ES-I3 (cell line): ENCODE data around the gene PRUNE2.

ENCODE experiments used
- H3K36me3 ChIP-seq: 2 replicates; pipeline ENCODE4 v1.6.1; 2013; ENCODE audit warnings: mild to moderate bottlenecking, low read length, control low read depth, moderate library complexity; ENCODE audit not compliant: insufficient read depth
- H3K4me1 ChIP-seq: 2 replicates; pipeline ENCODE4 v1.6.1; 2013; ENCODE audit warnings: mild to moderate bottlenecking, control low read depth, low read length; ENCODE audit not compliant: insufficient read depth
- H3K9ac ChIP-seq: 2 replicates; pipeline ENCODE4 v1.6.1; 2013; ENCODE audit warnings: low read depth, mild to moderate bottlenecking, low read length, moderate library complexity
- H3K9me3 ChIP-seq: 2 replicates; pipeline ENCODE4 v1.6.1; 2013; ENCODE audit warnings: mild to moderate bottlenecking, low read length, moderate library complexity; ENCODE audit not compliant: control insufficient read depth, insufficient read depth

Gene PRUNE2

GRCh38 chr9:76741524-76741923 is 164.4 kb downstream of the PRUNE2 start:
- H3K4me1 ChIP-seq: no peaks in the 10 kb centered on the region
- no peak overlapping the region for H3K9ac ChIP-seq
- H3K9me3 ChIP-seq: peaks cover 10% of the 10 kb centered on the region
- H3K36me3 ChIP-seq: no peaks in the 10 kb centered on the region

GRCh38 chr9:76738402-76738801 is 167.5 kb downstream of the PRUNE2 start:
- no peaks in the 10 kb centered on the region for H3K4me1 ChIP-seq
- peaks cover 6% of the 10 kb centered on the region for H3K9me3 ChIP-seq
- no peak overlapping the region for H3K9ac ChIP-seq
- H3K36me3 ChIP-seq: no peaks in the 10 kb centered on the region

GRCh38 chr9:76737154-76737902 is 168.6 kb downstream of the PRUNE2 start:
- Histone ChIP-seq H3K36me3 (no peaks in the 10 kb centered on the region), H3K4me1 (no peaks in the 10 kb centered on the region), H3K9ac (no peak overlapping the region), H3K9me3 (no peaks in the 10 kb centered on the region)

GRCh38 chr9:76734716-76735115 is 171.2 kb downstream of the PRUNE2 start:
- H3K9ac ChIP-seq: no peak overlapping the region
- H3K9me3 ChIP-seq: no peaks in the 10 kb centered on the region
- no peaks in the 10 kb centered on the region for H3K36me3 ChIP-seq
- H3K4me1 ChIP-seq: no peaks in the 10 kb centered on the region

- H3K9ac ChIP-seq: no peak overlapping the region
- H3K36me3 ChIP-seq: no peaks in the 10 kb centered on the region
- H3K4me1 ChIP-seq: no peaks in the 10 kb centered on the region
- H3K9me3 ChIP-seq: no peaks in the 10 kb centered on the region
Observed at GRCh38 chr9:76733096-76733495, 172.8 kb downstream of the PRUNE2 start.

- Histone ChIP-seq H3K9ac (no peak overlapping the region), H3K9me3 (no peaks in the 10 kb centered on the region), H3K36me3 (no peaks in the 10 kb centered on the region), H3K4me1 (no peaks in the 10 kb centered on the region)
Observed at GRCh38 chr9:76732341-76732958, 173.5 kb downstream of the PRUNE2 start.

- H3K9ac ChIP-seq: no peak overlapping the region
- H3K4me1 ChIP-seq: no peaks in the 10 kb centered on the region
- no peaks in the 10 kb centered on the region for H3K36me3 ChIP-seq
- no peaks in the 10 kb centered on the region for H3K9me3 ChIP-seq
Observed at GRCh38 chr9:76730801-76731200, 175.1 kb downstream of the PRUNE2 start.

- Histone ChIP-seq H3K4me1 (no peaks in the 10 kb centered on the region), H3K9ac (no peak overlapping the region), H3K36me3 (no peaks in the 10 kb centered on the region), H3K9me3 (no peaks in the 10 kb centered on the region)
Observed at GRCh38 chr9:76729980-76730737, 175.8 kb downstream of the PRUNE2 start.

GRCh38 chr9:76729116-76729515 is 176.8 kb downstream of the PRUNE2 start:
- Histone ChIP-seq H3K36me3 (no peaks in the 10 kb centered on the region), H3K9ac (no peak overlapping the region), H3K4me1 (no peaks in the 10 kb centered on the region), H3K9me3 (no peaks in the 10 kb centered on the region)

GRCh38 chr9:76725885-76726284 is 180.0 kb downstream of the PRUNE2 start:
- no peaks in the 10 kb centered on the region for H3K4me1 ChIP-seq
- no peak overlapping the region for H3K9ac ChIP-seq
- H3K36me3 ChIP-seq: no peaks in the 10 kb centered on the region
- no peaks in the 10 kb centered on the region for H3K9me3 ChIP-seq

GRCh38 chr9:76725011-76725546 is 180.8 kb downstream of the PRUNE2 start:
- Histone ChIP-seq H3K4me1 (no peaks in the 10 kb centered on the region), H3K9ac (no peak overlapping the region), H3K36me3 (no peaks in the 10 kb centered on the region), H3K9me3 (no peaks in the 10 kb centered on the region)

GRCh38 chr9:76720245-76720644 is 185.7 kb downstream of the PRUNE2 start:
- H3K36me3 ChIP-seq: no peaks in the 10 kb centered on the region
- no peak overlapping the region for H3K9ac ChIP-seq
- H3K4me1 ChIP-seq: 0 out of 2 replicates have a peak, but pooled peaks cover 3% of the 10 kb centered on the region
- no peaks in the 10 kb centered on the region for H3K9me3 ChIP-seq

GRCh38 chr9:76718166-76718565 is 187.7 kb downstream of the PRUNE2 start:
- Histone ChIP-seq H3K9me3 (no peaks in the 10 kb centered on the region), H3K9ac (no peak overlapping the region), H3K4me1 (0 out of 2 replicates have a peak, but pooled peaks cover 3% of the 10 kb centered on the region), H3K36me3 (no peaks in the 10 kb centered on the region)

- Histone ChIP-seq H3K9me3 (no peaks in the 10 kb centered on the region), H3K9ac (no peak overlapping the region), H3K4me1 (0 out of 2 replicates have a peak, but pooled peaks cover 3% of the 10 kb centered on the region), H3K36me3 (no peaks in the 10 kb centered on the region)
Observed at GRCh38 chr9:76717613-76718012, 188.3 kb downstream of the PRUNE2 start.
